BE2C (cell line): Measurements from ENCODE around the gene HOTAIR.

ENCODE experiments used
- DNase-seq: peaks from one replicate; pipeline ENCODE4 v3.0.0-alpha.2; 2020
- H3K27me3 ChIP-seq: fragments of 250-450 bp; sonication (Bioruptor Pico); 2 replicates; pipeline ENCODE4 v1.5.1; 2020; ENCODE audit warnings: mild to moderate bottlenecking
- H3K36me3 ChIP-seq: fragments of 250-450 bp; sonication (Bioruptor Pico); 2 replicates; pipeline ENCODE4 v1.5.1; 2020; ENCODE audit warnings: mild to moderate bottlenecking
- H3K4me1 ChIP-seq: fragments of 250-450 bp; sonication (Bioruptor Pico); 2 replicates; pipeline ENCODE4 v1.5.1; 2020
- H3K4me3 ChIP-seq: 2 replicates; pipeline ENCODE4 v1.5.1; 2011; ENCODE audit warnings: low read depth, low read length
- H3K9me3 ChIP-seq: fragments of 250-450 bp; sonication (Bioruptor Pico); 2 replicates; pipeline ENCODE4 v1.5.1; 2020
- TF ChIP-seq, protein P1 (sequence below): IDR thresholded peaks from 2 replicates; pipeline ENCODE4 v1.5.1; 2012; ENCODE audit warnings: mild to moderate bottlenecking, low read depth, low read length

The HOTAIR gene

DNA sequence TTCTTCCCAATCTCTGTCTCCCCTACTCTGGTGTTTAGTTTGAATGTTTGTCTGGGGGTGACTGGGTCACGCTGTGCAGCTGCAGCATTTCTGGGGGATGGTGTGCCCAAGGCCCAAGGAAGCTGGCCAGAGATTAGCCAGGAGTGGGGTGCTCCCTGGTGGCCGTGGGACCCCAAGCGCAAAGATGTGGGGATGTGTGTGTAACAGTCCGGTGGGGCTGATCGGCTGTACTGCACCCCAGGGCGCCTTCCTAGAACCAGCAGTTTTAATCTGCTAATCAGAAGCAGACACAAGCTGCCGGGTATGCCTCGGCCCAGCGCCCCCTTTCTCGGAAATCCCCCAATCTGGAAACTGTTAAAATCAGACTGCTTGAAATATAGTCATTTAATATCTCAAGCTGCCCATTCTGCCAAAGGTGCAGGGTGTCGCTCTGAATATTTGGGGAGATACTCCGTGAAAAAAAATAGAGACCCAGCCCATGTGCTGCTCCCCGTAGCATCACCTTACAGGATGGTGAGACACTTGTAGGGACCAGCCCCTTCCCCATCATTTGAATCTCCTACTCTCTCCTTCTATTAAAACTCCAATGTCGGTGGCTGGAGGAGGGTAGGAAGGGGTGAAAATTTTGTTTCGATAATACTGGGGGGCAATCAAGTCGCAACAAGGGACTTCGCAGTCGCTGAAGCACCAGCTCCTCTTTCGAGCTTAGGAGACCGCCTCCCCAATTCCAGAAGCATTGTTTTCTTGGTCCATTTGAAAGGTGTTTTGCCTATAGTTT is 29.5 kb upstream of the HOTAIR start:
- no peak for DNase-seq
- Histone ChIP-seq H3K9me3 (no peaks in the 10 kb centered on the region), H3K27me3 (no peaks in the 10 kb centered on the region), H3K36me3 (no peaks in the 10 kb centered on the region), H3K4me3 (no peak overlapping the region), H3K4me1 (peaks cover 20% of the 10 kb centered on the region)
- TF ChIP-seq, protein P1, sequence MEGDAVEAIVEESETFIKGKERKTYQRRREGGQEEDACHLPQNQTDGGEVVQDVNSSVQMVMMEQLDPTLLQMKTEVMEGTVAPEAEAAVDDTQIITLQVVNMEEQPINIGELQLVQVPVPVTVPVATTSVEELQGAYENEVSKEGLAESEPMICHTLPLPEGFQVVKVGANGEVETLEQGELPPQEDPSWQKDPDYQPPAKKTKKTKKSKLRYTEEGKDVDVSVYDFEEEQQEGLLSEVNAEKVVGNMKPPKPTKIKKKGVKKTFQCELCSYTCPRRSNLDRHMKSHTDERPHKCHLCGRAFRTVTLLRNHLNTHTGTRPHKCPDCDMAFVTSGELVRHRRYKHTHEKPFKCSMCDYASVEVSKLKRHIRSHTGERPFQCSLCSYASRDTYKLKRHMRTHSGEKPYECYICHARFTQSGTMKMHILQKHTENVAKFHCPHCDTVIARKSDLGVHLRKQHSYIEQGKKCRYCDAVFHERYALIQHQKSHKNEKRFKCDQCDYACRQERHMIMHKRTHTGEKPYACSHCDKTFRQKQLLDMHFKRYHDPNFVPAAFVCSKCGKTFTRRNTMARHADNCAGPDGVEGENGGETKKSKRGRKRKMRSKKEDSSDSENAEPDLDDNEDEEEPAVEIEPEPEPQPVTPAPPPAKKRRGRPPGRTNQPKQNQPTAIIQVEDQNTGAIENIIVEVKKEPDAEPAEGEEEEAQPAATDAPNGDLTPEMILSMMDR = 0 out of 2 replicates have a peak, but pooled peaks have one; percentile 8

DNA sequence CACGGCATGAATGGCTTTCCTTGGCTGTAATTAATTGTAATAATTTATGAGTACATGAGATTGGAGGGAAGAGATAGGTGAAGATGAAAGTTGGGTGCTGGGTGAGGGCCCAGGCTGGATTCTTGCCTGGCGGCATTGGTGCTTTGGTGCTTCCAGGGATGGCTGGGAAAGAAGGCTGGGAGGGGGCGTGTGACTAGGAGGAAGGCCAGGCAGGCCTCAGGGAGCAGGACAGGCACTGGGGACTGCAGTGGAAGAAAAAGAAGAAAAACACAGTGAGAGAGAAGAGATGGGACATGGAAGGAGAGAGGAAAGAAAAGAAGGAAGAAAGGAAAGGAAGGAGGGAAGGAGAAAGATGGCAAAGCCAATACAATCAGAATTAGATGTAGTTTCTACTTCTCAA is 28.9 kb upstream of the HOTAIR start:
- H3K9me3 ChIP-seq = no peaks in the 10 kb centered on the region
- TF ChIP-seq, protein P1 = no peak
- H3K27me3 ChIP-seq = no peaks in the 10 kb centered on the region

DNA sequence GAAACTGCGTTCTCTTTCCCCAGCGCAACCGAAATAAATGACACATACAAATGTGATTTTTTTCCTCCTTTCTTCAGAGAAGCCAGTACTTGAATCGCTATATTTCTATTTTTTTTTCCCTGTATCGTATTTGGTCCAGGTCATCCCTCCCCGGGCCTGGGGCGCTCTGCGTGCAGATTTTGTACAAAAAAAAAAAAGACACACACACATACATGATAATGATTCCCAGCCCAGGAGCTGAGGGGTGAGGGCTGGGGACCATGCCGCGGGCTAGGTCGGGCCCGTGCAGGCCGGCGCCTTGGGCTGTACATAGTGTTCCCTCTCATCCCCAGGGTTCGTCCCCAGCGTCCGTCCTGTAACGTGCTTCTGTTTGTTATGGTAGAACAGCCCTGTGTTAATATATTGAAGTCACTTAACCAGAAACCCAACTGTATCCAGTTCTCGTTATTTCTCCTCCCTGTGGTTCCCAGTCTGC is 28.2 kb upstream of the HOTAIR start:
- H3K4me3 ChIP-seq = no peak overlapping the region
- no peak for DNase-seq
- H3K4me1 ChIP-seq = peaks cover 20% of the 10 kb centered on the region
- H3K27me3 ChIP-seq = no peaks in the 10 kb centered on the region
- H3K36me3 ChIP-seq = no peaks in the 10 kb centered on the region
- no peaks in the 10 kb centered on the region for H3K9me3 ChIP-seq
- TF ChIP-seq, protein P1 = no peak

More for the DNA sequence above, 28.9 kb upstream of the HOTAIR start:
- no peak overlapping the region for H3K4me3 ChIP-seq
- peak; percentile 58 for DNase-seq
- no peaks in the 10 kb centered on the region for H3K36me3 ChIP-seq
- H3K4me1 ChIP-seq = peaks cover 20% of the 10 kb centered on the region

DNA sequence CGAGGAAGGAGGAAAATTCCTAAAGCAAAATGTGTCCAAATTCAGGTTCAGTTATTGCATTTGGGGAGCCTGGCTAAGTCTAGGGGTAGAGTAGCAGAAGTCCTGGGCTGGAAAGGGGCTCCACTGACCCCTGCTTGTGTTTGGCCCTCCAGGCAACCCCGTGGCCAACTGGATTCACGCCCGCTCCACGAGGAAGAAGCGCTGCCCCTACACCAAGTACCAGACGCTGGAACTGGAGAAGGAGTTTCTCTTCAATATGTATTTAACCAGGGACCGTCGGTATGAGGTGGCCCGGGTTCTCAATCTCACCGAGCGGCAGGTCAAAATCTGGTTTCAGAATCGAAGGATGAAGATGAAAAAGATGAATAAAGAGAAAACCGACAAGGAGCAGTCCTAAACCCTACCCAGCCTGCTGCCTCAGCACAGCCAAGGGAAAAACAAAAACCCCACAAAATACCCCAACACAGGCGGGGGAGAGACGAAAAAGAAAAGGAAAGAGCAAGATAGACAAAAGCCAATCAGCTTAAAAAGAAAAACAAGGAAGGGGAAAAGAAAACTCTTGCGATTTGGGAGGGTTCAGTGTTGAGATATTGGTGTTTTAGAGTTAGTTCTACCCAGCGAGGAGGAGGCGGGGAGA is 27.6 kb upstream of the HOTAIR start:
- TF ChIP-seq, protein P1 = no peak
- no peak for DNase-seq
- Histone ChIP-seq H3K27me3 (no peaks in the 10 kb centered on the region), H3K36me3 (no peaks in the 10 kb centered on the region), H3K9me3 (no peaks in the 10 kb centered on the region), H3K4me3 (no peak overlapping the region), H3K4me1 (peaks cover 17% of the 10 kb centered on the region)

DNA sequence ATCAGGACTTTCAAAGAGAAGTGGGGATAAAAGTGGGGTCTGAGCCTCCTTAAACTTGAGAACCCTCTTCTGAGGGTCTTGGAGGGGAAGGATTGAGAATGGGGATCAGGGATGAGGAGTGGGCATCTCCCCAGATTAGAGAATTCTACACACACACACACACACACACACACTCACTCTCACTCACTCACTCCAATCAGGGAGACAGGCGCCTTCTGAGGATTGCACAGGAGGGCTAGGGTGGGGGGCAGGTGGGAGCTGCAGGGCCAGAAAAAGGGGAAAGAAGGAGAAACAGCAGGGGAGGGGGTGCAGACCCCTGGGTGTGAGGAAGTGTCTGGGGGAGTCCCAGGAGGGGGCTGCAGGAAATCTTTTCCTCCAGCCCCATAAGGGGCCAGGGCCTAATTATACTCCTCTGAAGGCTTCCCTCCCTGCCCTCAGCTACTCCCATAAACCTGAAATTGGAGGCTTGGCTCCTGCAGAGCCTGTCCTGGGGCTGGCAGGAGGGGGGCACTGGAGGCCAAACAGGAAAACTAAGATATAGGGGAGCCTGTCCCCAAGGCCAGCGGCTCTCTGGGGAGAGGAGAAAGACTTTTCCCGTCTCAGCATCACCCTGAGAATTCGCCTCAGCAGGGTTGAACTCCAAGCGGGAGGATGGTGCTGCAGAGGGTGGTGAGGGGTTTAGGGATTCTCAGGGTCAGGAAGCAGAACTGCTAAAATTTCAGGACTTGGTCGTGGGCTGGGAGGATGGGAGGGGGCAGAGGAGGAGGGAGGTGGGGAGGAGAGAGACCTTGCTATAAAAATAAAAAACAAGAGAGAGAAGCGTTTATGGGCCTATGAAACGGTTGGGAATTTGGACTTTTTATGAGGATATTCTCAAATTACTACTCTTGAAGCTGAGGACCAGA is 26.8 kb upstream of the HOTAIR start:
- no peaks in the 10 kb centered on the region for H3K27me3 ChIP-seq
- TF ChIP-seq, protein P1 = no peak

More for the DNA sequence above, 26.8 kb upstream of the HOTAIR start:
- H3K4me1 ChIP-seq = peaks cover 14% of the 10 kb centered on the region
- peak overlapping the region; percentile 95 for H3K4me3 ChIP-seq
- no peaks in the 10 kb centered on the region for H3K36me3 ChIP-seq
- H3K9me3 ChIP-seq = no peaks in the 10 kb centered on the region
- DNase-seq = no peak
